Hepatocyte (in vitro differentiated cells): ENCODE results near the gene SCG5. TPM values are rescaled to one million over a fixed set of nuclear protein-coding genes. Genes with fewer than 3 reads are reported as not detected.

Experiments
- DNase-seq: peaks from one replicate; pipeline ENCODE4 v3.0.0-alpha.2; 2016; ENCODE audit warnings: low spot score
- H2AFZ ChIP-seq: fragments of 200-600 bp; sonication (generic); 2 replicates; pipeline ENCODE4 v1.6.0; 2016; ENCODE audit warnings: antibody characterized with exemption, mild to moderate bottlenecking
- H3K27ac ChIP-seq: fragments of 200-600 bp; sonication (generic); 2 replicates; pipeline ENCODE4 v1.5.1; 2016; ENCODE audit warnings: mild to moderate bottlenecking
- H3K27me3 ChIP-seq: fragments of 200-600 bp; sonication (generic); 2 replicates; pipeline ENCODE4 v1.6.1; 2016
- H3K36me3 ChIP-seq: fragments of 200-600 bp; sonication (generic); replicated peaks from 2 replicates; pipeline ENCODE4 v1.5.1; 2016; ENCODE audit warnings: low read depth; ENCODE audit not compliant: insufficient read depth
- H3K4me1 ChIP-seq: fragments of 200-600 bp; sonication (generic); 2 replicates; pipeline ENCODE4 v1.5.1; 2016; ENCODE audit warnings: mild to moderate bottlenecking, moderate library complexity; ENCODE audit not compliant: insufficient read depth
- H3K4me2 ChIP-seq: fragments of 200-600 bp; sonication (generic); 2 replicates; pipeline ENCODE4 v1.6.0; 2016
- H3K4me3 ChIP-seq: fragments of 200-600 bp; sonication (generic); 2 replicates; pipeline ENCODE4 v1.5.1; 2016; ENCODE audit warnings: mild to moderate bottlenecking
- H3K79me2 ChIP-seq: fragments of 200-600 bp; sonication (generic); 2 replicates; pipeline ENCODE4 v1.6.0; 2017; ENCODE audit warnings: mild to moderate bottlenecking
- H3K9me2 ChIP-seq: fragments of 200-600 bp; sonication (generic); replicated peaks from 2 replicates; pipeline ENCODE4 v1.6.0; 2017; ENCODE audit warnings: mild to moderate bottlenecking; ENCODE audit not compliant: insufficient read depth
- H3K9me3 ChIP-seq: fragments of 200-600 bp; sonication (generic); 2 replicates; pipeline ENCODE4 v1.5.1; 2016; ENCODE audit warnings: low read depth, mild to moderate bottlenecking
- H4K20me1 ChIP-seq: fragments of 200-600 bp; sonication (generic); 2 replicates; pipeline ENCODE4 v1.6.0; 2016; ENCODE audit warnings: mild to moderate bottlenecking; ENCODE audit not compliant: insufficient read depth, poor library complexity, severe bottlenecking
- EZH2 ChIP-seq: fragments of 200-600 bp; sonication (generic); IDR thresholded peaks from 2 replicates; pipeline ENCODE4 v1.6.1; 2016; ENCODE audit warnings: antibody characterized with exemption, mild to moderate bottlenecking, borderline replicate concordance
- EZH2phosphoT487 ChIP-seq: fragments of 200-600 bp; sonication (generic); IDR thresholded peaks from one replicate; pipeline ENCODE4 v1.6.1; 2018; ENCODE audit warnings: antibody characterized with exemption, mild to moderate bottlenecking, low read depth, moderate library complexity; ENCODE audit not compliant: unreplicated experiment, severe bottlenecking
- WGBS: methylation state at CpG from one replicate; pipeline ENCODE4 v1.1.6; 2016; ENCODE audit warnings: low lambda C conversion rate; ENCODE audit errors: missing lambda C conversion rate; 5-methylcytosine and 5-hydroxymethylcytosine counted together
- polyA plus RNA-seq: library from polyadenylated mRNA; unstranded; fragments of >200 nt; fragmentation: Nextera tagmentation; extraction: Ambion mirVana; gene quantifications from 2 replicates; pipeline ENCODE4 v1.2.1, GENCODE V29; 2016
- total RNA-seq: library from RNA; depleted of rRNA; stranded (reverse); fragments of >200 nt; gene quantifications from 2 replicates; pipeline ENCODE4 v1.2.3, GENCODE V29; 2014
- TF ChIP-seq, protein P1 (sequence below): fragments of 200-600 bp; sonication (generic); IDR thresholded peaks from 2 replicates; pipeline ENCODE4 v1.5.1; 2016; ENCODE audit warnings: antibody characterized with exemption, mild to moderate bottlenecking; ENCODE audit not compliant: poor library complexity

The SCG5 gene
- total and polyA plus RNA-seq, 2 experiments from 2014 or later: 5.2 to 9.8 TPM

DNA sequence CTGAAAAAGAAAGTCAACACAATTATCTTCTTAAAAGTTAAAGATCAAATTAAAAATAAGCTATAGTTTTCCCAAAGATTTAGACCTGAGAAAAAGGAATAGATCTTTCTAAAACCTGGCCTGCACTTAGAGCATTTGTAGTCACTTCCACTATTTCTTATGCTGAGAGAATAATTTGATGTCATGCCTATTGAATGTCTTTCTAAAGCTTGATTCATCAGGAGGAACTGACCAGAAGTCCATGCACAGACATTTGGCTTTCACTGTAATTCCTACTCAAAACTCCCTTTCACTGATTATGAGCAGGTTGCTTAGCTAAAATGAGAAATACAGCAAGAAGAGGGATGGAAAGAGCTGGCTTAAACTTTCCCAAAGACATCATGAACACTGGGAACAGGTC is 80.6 kb downstream of the SCG5 start:
- Histone ChIP-seq H4K20me1 (no peaks in the 10 kb centered on the region), H2AFZ (no peak overlapping the region), H3K36me3 (no peaks in the 10 kb centered on the region), H3K9me2 (no peaks in the 10 kb centered on the region), H3K79me2 (no peaks in the 10 kb centered on the region), H3K27me3 (peaks cover 59% of the 10 kb centered on the region), H3K9me3 (no peaks in the 10 kb centered on the region), H3K27ac (no peak overlapping the region), H3K4me1 (peaks cover 6% of the 10 kb centered on the region), H3K4me2 (no peak overlapping the region), H3K4me3 (no peak overlapping the region)
- DNase-seq: no peak
- TF ChIP-seq, protein P1, sequence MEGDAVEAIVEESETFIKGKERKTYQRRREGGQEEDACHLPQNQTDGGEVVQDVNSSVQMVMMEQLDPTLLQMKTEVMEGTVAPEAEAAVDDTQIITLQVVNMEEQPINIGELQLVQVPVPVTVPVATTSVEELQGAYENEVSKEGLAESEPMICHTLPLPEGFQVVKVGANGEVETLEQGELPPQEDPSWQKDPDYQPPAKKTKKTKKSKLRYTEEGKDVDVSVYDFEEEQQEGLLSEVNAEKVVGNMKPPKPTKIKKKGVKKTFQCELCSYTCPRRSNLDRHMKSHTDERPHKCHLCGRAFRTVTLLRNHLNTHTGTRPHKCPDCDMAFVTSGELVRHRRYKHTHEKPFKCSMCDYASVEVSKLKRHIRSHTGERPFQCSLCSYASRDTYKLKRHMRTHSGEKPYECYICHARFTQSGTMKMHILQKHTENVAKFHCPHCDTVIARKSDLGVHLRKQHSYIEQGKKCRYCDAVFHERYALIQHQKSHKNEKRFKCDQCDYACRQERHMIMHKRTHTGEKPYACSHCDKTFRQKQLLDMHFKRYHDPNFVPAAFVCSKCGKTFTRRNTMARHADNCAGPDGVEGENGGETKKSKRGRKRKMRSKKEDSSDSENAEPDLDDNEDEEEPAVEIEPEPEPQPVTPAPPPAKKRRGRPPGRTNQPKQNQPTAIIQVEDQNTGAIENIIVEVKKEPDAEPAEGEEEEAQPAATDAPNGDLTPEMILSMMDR: no peak
- no peak for TF ChIP-seq EZH2

DNA sequence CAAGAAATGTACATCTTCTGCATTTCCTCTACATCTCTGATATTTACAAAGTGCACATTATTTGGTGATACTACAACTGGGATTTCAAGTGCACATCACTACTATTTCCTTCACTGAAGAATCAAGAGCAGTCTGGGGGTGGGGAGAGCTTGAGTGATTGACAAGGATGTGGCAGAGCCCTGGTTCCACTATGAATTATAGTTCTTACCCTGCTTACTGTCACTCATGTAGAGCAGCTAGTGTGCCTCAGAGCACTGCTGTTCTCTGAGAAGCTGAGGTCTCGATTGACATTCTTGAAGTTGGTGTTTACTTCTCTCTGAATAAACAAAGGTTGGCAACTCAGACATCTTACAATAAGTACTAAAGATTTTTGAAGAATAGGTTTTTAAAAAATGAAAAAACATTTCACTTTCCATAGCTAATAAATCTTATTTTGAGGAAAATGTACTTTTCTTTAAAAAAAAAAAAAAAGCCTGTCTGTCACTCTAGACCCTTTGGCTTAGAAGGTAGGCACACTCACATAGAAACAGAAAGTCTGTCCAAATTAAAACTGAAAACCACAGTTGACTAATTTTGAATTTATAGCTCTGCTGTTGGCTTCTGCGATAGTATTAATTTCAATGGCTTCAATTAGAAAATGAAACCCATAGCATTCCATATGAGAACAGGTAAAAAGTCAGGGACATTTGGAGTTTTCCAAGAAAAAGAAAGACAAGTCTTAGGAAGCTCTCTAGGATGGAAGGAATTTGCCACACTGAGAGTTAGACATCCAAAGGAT is 81.8 kb downstream of the SCG5 start:
- Histone ChIP-seq H3K9me2 (no peaks in the 10 kb centered on the region), H4K20me1 (no peaks in the 10 kb centered on the region), H3K4me3 (no peak overlapping the region), H3K79me2 (no peaks in the 10 kb centered on the region), H3K4me2 (no peak overlapping the region), H3K9me3 (peaks cover 3% of the 10 kb centered on the region), H3K27ac (no peak overlapping the region), H2AFZ (no peak overlapping the region), H3K4me1 (no peaks in the 10 kb centered on the region), H3K27me3 (peaks cover 48% of the 10 kb centered on the region), H3K36me3 (no peaks in the 10 kb centered on the region)
- DNase-seq: no peak
- WGBS: 78% methylated on average over 2 of the region's 2 CpGs
- no peak for TF ChIP-seq EZH2phosphoT487
- TF ChIP-seq, protein P1: no peak
- TF ChIP-seq EZH2: no peak

DNA sequence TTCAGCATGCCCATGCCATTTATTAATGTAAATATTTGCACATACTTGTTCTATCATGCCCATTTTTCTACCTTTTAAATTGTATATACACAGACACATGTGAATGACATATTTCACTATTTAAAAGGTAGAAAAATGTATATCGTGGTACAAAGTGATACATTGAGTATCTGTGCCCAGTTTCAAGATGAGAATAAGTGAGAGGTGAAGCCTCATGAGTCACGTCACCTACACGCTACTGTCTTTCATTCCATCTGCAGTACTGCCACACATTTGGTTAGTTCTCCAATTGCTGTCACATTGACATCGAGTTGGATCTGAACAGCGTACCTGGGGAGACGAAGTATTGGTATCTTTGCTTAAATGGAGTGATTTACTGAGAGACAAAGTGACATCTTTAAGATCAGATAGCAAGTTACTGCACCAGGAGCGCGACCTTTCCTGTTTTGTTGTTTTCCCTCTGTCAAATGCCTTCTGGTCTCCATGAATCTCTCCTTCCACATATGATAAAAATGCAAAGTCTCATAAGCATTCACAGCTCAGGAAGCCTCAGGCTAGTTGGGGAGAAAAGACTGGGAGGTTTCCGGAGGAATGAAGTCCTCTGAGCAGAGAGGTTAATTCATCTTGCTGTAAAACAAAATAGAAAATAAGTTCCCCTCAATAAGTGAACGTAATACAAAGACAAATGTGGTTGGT is 88.3 kb downstream of the SCG5 start:
- H3K79me2 ChIP-seq: no peaks in the 10 kb centered on the region
- H3K4me3 ChIP-seq: no peak overlapping the region
- DNase-seq: no peak
- TF ChIP-seq, protein P1: no peak
- no peaks in the 10 kb centered on the region for H3K9me2 ChIP-seq
- peaks cover 3% of the 10 kb centered on the region for H3K9me3 ChIP-seq
- H4K20me1 ChIP-seq: no peaks in the 10 kb centered on the region
- no peak overlapping the region for H2AFZ ChIP-seq
- no peaks in the 10 kb centered on the region for H3K4me1 ChIP-seq
- no peak overlapping the region for H3K4me2 ChIP-seq
- H3K27ac ChIP-seq: no peak overlapping the region
- H3K27me3 ChIP-seq: peaks cover 3% of the 10 kb centered on the region
- H3K36me3 ChIP-seq: no peaks in the 10 kb centered on the region
- 82% methylated on average over 10 of the region's 10 CpGs for WGBS
